Ramos (cell line): Measurements from ENCODE around the gene MARCHF6.
"Not testable (repeated sequence)": the region's sequence is repeated elsewhere in the genome, so short reads cannot be mapped to it uniquely, and the experiment has no call there.

ENCODE experiments used
- in situ Hi-C: fragments of 300-500 bp; cut with MboI; formaldehyde crosslinking; loops from one replicate; pipeline ENCODE4 v1.14.3; 2022; ENCODE audit warnings: low sequenced_read_pairs; ENCODE audit not compliant: unreplicated experiment

Gene MARCHF6, protein sequence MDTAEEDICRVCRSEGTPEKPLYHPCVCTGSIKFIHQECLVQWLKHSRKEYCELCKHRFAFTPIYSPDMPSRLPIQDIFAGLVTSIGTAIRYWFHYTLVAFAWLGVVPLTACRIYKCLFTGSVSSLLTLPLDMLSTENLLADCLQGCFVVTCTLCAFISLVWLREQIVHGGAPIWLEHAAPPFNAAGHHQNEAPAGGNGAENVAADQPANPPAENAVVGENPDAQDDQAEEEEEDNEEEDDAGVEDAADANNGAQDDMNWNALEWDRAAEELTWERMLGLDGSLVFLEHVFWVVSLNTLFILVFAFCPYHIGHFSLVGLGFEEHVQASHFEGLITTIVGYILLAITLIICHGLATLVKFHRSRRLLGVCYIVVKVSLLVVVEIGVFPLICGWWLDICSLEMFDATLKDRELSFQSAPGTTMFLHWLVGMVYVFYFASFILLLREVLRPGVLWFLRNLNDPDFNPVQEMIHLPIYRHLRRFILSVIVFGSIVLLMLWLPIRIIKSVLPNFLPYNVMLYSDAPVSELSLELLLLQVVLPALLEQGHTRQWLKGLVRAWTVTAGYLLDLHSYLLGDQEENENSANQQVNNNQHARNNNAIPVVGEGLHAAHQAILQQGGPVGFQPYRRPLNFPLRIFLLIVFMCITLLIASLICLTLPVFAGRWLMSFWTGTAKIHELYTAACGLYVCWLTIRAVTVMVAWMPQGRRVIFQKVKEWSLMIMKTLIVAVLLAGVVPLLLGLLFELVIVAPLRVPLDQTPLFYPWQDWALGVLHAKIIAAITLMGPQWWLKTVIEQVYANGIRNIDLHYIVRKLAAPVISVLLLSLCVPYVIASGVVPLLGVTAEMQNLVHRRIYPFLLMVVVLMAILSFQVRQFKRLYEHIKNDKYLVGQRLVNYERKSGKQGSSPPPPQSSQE

DNA sequence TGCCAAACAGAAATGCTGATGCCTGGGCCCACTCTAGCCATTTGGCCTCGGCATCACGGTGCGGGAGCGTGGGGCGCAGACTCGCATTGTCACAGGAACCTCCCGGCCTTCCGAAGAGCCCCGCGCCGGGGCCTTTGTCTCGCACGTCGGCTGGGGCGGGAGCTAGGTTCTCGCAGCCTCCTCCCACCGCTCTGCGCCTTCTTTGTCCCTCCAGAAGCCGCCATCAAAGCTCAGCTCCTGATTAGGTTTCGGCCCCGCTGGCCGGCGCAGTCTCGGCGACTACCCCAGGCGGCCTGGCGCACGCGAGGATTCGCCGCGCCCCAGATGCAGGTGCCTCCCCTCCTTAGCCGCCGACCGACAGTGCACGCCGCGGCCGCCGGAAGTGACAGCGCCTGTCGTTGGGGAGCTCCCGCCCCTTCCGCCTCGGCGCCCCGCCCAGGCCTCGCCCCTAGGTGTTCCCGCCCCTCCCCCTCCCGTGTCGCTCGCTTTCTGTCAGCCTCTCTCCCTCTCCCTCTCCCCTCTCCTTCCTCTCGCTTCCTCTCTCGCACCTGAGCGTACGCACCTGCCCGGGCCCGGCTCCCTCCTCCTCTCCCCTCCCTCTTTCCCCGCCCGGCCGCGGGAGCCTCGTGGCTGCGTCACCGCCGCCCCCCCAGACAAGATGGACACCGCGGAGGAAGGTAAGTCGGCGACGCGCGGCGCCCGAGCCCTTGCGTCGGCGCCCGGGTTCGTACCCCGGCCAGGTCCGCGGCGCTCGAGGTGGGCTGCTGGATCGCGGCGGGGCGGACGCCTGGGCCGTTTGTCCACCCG lies at the start of gene MARCHF6:
TSS of gene MARCHF6 (plus strand) at position 455 of the 807 bp plus-strand sequence. CDS start at position 659, 204 bp downstream.
- in situ Hi-C loops = no loop called here

DNA sequence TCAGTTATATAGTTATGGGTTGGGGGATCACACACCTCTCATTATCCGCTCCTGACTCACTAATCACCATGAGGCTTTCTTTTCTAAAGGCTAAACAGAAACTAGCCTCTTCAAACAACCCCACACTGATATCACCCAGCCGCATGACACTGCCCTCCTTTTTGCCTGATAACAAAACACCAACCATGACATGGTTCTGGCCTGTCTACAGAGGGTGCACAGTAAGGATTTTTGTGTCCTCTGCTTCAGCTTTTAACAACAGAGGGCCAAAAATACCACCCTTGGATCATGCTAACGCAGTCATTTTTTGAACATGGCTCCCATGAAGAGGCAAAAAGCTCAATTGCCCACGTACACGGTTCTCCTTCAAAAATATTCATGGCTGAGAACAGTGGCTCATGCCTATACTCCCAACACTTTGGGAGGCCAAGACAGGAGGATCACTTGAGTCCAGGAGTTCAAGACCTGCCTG lies 49.8 kb upstream of the MARCHF6 start:
- in situ Hi-C loops = no loop called here

DNA sequence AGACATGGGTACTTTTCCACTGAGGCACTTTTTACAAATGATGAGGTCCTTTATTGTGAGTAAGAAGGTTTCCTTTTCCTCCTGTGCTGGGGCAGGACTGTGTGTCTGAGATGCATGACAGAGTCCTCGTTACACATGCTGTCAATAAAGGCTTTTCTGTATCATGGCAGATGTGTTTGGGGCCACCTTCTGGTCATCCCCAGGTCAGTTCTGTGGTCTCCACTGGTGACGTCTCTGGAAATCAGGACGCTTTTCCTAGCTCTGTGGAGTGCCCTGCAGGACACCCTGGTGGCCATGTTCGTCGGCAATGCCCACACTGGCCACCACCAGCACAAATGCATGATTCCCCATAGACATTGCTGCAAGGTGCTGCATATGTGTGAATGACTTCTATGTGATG lies 48.6 kb upstream of the MARCHF6 start:
- in situ Hi-C loops = no loop called here

DNA sequence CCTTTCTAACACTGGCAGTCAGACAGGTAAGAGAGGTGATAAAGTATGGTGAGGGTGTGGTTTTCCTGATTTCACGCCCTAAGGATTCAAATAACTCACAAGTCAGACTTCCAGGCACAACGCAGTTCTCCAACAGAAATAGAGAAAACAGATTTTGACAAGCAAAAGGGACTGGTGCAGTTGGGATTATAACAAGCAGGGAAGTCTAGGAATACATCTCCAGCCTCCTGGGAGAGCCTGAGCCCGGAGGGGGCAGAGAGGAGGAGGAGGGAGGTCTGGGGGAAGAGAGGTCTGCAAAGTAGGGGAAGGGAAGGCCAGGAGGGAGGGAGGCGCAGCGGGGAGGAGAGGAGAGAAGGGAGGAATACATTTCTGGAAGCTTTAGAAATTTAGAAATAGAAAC lies 47.4 kb upstream of the MARCHF6 start:
- in situ Hi-C loops = no loop called here

DNA sequence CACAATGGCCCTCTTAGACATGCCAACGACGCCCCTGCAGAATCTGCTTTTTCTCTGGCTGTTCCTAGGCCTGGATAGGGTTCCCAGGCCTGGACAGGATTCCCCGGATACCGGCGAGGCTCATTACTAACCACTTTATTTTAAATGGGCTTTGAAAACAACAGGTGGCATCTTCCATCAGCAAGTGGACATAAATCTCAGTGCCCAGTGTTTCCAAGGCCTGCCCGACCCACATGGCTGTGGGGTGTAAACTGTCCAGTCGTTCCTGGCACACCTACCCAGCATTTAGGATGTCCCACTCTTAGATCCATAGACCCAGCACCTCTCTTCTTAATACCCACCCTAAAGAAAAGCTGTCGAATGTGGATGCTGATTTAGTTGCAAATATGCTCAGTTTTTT lies 46.7 kb upstream of the MARCHF6 start:
- in situ Hi-C loops = no loop called here

DNA sequence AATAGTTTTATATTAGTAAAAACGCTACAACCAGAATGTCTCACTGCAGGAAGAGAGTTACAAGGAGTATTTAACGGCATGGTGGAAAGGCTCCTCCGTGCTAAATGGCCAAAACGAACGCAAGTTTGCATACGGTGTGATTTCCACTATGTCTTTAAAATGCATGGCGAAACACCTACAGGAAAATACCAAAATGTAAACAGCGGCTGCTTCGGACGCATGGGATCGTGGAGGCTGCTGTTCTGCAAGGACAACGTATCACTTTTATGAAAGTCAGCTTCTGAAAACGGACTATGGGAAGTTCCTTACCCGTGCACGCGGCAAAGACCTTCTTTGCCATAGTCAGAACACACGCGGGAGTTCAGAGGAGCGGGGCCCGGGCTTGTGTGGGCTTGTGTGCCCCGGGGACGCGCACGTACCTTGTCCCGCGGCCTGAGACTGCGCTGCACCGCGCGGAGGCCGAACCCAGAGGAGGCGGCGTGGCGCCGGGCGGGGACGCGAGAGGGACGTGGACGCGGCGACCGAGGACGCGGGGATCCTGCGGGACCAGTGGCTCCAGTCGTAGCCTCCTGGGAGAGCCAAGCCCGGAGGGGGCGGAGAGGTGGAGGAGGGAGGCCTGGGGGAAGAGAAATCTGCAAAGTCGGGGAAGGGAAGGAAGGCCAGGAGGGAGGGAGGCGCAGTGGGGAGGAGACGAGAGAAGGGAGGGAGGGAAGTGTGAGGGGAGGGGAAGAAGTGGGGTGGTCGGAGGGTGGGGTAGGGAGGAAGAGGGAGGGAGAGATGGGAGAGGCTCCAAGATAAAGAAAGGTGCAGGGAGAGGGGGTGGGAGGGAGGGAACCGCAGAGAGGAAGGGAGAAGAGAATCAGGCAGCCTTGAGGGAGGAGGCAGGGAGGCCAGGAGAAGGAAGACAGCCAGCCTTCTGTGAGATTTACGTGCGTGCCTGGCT lies 46.0 kb upstream of the MARCHF6 start, which contains the start of gene CMBL:
TSS of gene CMBL (minus strand) at position 697 of the 943 bp plus-strand sequence. CDS start 17,140 bp downstream, outside the sequence.
- in situ Hi-C loops = no loop called here

DNA sequence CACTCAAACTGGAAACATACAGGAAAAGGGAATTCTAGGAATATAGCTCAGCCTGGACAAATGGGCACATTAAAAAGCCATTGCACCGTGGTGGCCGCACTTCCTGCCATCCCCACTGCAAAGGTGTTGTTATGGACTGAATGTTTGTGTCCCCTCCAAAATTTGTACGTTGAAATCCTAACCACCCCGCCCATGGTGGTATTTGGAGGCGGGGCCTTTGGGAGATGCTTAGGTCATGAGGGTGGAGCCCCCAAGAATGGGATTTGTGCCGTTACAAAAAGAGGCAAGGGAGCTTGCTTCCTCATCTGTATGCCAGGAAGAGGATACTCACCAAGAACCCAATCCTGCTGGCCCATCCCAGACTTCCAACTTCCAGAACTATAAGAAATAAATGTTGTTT lies 44.7 kb upstream of the MARCHF6 start:
- in situ Hi-C loops = no loop called here

DNA sequence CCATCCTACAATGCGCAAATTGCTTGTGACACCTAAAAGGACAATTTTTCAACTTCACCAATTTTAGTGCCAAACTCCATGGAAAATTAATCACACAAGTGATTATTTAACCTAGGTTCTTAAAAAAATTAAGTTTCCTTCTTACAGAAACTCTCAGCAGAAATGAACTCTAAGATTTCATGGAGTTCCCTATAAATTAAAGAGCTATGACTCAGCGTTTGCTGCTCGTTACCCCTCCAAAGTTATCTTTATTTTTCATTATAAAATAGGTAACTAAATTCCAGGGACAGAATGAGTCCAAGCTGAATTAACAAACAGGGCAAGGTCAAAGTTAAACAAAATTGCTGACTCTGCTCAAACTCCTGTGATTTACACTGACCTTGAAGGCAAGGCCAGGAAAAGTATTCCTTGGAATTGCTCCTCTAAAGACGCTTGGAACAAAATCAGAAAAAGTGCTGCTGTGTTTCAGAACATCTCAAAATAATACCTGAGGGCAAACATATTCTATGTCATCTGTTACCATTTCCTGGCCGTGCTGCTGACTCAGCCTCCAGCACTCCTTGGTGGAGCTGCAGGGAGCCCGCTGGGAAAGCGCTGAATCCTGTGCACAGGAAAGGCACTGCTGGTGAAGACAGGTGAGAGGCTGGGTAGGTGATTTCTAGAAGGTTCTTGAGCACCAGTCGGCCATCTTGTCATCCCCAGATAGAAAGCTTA lies 43.3 kb upstream of the MARCHF6 start:
- in situ Hi-C loops = no loop called here

DNA sequence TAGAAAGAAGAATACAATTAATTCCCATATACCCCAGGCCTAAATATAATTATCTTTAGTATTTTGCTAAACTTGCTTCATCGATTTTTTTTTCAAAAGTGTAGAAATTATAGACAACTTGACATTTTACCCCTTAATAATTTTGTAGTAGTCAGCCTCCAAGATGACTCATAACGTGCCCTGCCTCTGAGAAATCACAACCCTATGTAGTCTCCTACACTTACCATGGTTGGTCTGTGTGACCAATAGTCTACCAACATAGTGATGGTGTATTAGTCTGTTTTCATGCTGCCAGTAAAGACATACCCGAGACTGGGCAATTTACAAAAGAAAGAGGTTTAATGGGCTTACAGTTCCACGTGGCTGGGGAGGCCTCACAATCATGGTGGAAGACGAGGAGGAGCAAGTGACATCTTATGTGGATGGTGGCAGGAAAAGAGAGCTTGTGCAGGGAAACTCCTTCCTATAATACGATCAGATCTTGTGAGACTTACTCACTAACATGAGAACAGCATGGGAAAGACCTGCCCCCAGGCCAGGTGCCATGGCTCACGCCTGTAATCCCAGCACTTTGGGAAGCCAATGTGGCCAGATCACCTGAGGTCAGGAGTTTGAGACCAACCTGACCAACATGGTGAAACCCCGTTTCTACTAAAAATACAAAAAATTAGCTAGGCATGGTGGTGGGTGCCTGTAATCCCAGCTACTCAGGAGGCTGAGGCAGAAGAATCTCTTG lies 42.5 kb upstream of the MARCHF6 start:
- in situ Hi-C loops = not testable (repeated sequence)

DNA sequence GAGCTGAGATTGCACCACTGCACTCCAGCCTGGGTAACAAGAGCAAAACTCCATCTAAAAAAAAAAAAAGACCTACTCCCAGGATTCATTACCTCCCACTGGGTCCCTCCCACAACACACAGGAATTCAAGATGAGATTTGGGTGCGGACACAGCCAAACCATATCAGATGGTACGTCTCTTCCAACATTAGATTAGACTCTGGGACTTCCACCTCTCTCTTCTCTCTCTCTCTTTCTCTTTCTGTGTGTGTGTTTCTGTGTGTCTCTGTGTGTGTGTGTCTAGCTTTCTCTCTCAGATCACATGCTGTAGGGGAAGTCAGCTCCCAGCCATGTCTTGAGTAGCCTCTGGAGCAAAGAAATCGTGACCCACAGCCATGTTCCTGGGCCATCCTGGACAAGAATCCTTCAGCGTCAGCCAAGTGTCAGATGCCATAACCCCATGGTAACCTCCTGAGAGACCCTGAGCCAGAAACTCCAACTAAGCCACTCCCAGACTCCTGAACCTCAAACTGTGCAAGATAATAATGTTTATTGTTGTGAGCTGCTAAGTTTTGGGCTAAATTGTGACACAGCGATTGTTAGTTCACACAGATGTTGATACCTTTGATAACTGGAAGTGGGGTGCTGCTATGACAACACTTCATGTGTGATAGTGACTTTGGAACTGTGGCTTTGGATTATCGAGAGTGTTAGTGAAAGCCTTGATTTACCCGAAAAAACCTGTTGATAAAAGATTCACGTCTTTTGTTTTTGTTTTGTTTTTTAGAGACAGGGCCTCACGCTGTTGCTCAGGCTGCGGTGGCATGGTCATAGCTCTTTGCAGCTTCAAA lies 41.7 kb upstream of the MARCHF6 start:
- in situ Hi-C loops = no loop called here

DNA sequence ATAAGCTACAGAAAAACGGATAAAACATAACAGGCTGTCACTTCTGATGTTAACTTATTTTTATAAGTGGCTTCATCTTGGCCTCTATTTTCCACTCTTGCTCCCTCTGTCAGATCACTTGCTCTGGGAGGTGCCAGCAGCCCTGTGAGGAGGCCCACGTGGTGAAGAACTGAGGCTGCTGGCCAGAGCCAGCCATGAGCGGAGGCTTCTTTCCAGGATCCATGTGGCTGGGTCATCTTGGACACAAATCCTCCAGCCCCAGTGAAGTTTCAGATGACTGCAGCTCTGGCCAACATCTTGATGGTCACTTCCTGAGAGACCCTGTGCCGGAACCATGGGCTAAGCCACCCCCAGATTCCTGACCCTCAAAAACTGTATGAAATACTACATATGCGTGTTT lies 38.3 kb upstream of the MARCHF6 start:
- in situ Hi-C loops = no loop called here

DNA sequence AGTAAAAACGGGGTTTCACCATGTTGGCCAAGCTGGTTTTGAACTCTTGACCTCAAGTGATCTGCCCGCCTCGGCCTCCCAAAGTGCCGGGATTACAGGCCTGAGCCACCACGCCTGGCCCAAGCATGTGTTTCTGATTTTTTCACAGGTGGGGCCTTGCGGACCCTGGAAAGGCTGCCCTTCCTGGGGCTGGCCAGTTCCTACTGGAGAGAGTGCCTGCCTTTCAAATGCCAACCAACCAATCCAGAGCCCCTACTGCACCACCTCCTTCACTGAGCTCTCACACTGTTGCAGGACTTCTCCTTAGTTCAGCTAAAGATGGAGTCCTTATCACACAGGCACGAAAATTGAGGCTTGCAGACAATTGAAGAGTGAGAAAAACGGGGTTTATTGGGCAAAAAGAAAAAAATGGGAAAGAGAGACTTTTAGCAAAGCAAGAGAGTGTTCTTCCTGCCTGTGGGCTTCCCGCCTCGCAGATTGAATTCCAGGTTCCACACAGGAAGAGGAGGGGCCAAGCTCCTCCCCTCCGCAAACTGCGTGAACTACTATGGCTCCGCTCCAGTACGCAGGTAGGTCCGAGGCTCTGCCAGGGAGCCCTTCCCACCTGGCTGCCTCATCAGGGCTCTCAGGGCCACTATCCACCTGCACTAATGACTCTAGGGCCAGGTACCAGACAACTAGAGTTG lies 37.5 kb upstream of the MARCHF6 start:
- in situ Hi-C loops = no loop called here

DNA sequence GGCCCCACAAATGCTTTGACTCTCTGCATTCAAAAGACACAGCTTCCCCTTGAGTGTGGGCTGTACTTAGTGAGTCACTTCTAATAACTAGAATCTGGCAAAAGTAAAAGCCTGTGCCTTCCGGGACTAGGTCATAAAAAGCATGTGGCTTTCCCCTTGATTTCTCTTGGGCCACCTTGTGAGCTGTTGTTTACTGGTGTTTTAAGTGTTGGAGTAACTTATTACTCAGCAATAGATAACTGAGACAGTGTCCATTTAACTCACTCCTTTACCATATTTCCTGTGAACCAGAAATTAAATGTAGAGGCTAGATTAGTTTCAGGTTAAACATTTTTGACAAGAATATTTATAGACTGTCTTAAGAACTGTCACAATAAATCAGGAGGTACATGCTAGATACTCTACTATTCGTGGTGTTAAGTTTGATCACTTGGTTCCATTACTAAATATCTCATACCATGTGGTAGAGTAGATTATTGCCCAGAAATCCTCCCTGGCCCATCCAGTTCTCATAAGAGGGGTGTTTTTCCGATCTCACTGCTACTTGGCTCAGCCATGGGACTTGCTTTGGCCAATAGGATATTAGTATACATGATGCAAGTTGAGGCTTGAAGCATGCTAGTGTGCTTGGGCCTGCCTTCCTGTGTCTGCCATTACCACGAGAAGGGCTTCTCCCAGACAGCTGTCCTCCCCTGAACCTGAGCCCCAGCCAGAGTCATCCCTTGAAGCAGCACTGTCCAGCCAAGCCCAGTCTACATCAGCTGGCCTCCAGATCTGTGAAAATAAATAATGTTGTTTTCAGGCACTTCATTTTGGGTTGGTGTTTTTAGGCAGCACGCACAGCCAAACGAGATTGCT lies 35.4 kb upstream of the MARCHF6 start:
- in situ Hi-C loops = no loop called here

DNA sequence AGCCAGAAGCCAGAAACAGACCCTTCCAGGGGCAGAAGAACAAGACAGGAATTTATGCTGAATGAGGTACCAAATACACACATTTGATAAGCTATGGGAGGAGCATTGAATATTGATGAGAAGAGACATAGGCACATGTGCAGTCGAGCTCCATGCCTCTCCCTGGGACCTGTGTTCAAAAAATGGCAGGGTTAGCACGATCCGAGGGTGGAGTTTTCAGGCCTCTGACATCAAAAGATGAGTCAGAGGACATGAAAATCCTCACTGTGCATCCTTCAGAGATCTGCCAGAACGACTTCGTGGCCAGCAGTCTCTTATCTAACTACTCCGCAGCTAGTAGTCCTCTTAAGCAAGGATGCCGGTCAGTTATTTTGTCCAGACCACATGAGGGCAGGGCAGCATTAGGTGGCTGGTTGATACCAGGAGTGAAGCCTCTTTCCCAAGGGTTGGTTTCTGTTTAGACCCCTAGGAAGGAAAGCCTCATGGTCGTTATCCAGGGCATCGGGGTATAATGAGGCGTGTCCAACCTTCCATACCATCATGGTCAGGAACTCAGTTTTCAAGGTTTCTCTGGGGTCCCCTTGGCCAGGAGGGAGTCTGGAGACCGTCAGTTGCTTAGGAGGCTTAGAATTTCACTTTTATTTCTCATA lies 34.2 kb upstream of the MARCHF6 start:
- in situ Hi-C loops = no loop called here

DNA sequence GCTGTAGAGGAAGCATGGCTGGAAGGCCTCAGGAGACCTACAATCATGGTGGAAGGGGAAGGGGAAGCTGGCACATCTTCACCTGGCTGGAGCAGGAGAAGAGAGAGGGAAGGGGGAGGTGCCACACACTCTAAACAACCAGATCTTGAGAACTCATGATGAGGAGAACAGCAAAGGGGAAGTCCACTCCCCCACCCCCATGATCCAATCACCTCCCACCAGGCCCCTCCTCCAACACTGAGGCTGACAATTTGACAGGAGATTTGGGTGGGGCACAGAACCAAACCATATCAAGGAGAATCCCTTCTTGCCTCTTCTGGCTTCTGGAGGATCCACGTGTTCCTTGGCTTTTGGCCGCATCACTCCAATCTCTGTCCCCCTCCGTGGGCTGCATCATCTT lies 32.7 kb upstream of the MARCHF6 start:
- in situ Hi-C loops = no loop called here
